ENCODE results near the gene ZNRF2.

- TF ChIP-seq TARDBP (IDR thresholded peaks at IDR 0.05) (no peak), SP1 (IDR thresholded peaks at IDR 0.05) (no peak), FOXK2 (IDR thresholded peaks at IDR 0.05) (no peak), ZNF384 (IDR thresholded peaks at IDR 0.05) (no peak), HDGF (IDR thresholded peaks at IDR 0.05; ENCODE audit: borderline replicate concordance) (no peak), BHLHE40 (IDR thresholded peaks at IDR 0.05; ENCODE audit: borderline replicate concordance) (no peak)
Measured at GRCh38 chr7:30349816-30350215, 65.4 kb downstream of the ZNRF2 start.
